ENCODE measurements around the gene DZIP3. TPM values are rescaled to one million over a fixed set of nuclear protein-coding genes. Genes with fewer than 3 reads are reported as not detected.

Gene DZIP3
- total and polyA plus RNA-seq, 5 donors from 2014 or later: 5.2 to 14.9 (median 11.2) TPM

DNA sequence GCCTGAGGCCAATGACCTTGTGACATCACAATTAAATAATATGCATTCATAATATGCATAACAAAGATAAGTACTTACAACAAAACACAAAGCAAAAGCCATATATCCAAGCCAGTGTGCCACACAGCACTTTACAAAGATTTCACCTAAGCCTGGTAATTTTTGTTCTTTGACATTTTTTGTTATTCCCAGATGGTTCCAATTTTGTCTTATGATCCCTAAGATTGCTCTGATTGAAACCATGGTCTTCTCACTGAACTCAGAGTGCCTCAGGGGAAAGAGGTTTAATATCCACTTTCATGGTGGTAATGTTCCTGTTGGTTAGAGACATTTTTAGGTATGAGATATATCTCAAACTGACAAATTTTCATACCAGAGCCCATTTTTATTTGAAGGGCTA, 138.6 kb downstream of the DZIP3 start:
- no peak overlapping the region for H3K27ac Mint-ChIP-seq
- no peaks in the 10 kb centered on the region for H3K36me3 ChIP-seq (ENCODE audit: control insufficient read depth, insufficient read depth, low read length)
- H3K9me3 ChIP-seq (ENCODE audit: control insufficient read depth in 2 of 2, low read length in 2 of 2): no peaks in the 10 kb centered on the region
- ATAC-seq (ENCODE audit: low read depth in 2 of 2): no peak
- no peak overlapping the region for H3K4me3 Mint-ChIP-seq
- no peaks in the 10 kb centered on the region for H3K4me1 ChIP-seq (ENCODE audit: control insufficient read depth, insufficient read depth, low read length, poor library complexity, severe bottlenecking)
- peaks cover 0 to 3% (median 0%) of the 10 kb centered on the region in 4 donors for H3K4me1 Mint-ChIP-seq
- no peaks in the 10 kb centered on the region for H3K27me3 ChIP-seq (ENCODE audit: control insufficient read depth, insufficient read depth, low read length)
- H3K36me3 Mint-ChIP-seq: no peaks in the 10 kb centered on the region
- DNase-seq: no peak
- H3K27me3 Mint-ChIP-seq: no peaks in the 10 kb centered on the region
- no peak overlapping the region for H3K27ac ChIP-seq (ENCODE audit: insufficient read depth, low read length, poor library complexity, severe bottlenecking)
- H3K9me3 Mint-ChIP-seq: no peaks in the 10 kb centered on the region
- H3K4me3 ChIP-seq (ENCODE audit: low read depth, low read length): no peak overlapping the region

DNA sequence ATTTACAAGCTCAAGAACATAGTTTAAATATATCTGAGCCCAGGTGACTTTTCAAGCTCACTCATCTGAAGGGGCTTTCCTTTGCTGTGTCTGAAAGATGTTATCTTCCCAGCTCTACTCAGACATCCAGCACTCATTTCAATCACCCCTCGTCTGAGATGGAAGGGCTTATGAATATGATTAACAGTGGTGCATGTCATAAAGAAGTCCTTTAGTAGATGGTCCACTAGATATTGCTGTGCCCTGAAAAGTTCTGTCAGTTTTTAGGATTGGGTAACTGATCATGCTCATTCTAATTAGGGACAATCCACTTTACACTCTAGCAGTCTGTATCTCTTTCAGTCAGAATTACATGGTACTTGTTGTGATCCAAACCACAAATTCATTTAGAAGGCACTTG, 139.4 kb downstream of the DZIP3 start:
- H3K9me3 ChIP-seq (ENCODE audit: control insufficient read depth in 2 of 2, low read length in 2 of 2): no peaks in the 10 kb centered on the region
- no peaks in the 10 kb centered on the region for H3K36me3 ChIP-seq (ENCODE audit: control insufficient read depth, insufficient read depth, low read length)
- H3K4me3 ChIP-seq (ENCODE audit: low read depth, low read length): no peak overlapping the region
- H3K4me3 Mint-ChIP-seq: no peak overlapping the region
- H3K27ac Mint-ChIP-seq: no peak overlapping the region
- no peaks in the 10 kb centered on the region for H3K4me1 ChIP-seq (ENCODE audit: control insufficient read depth, insufficient read depth, low read length, poor library complexity, severe bottlenecking)
- peaks cover 0 to 2% (median 0%) of the 10 kb centered on the region in 7 donors for H3K9me3 Mint-ChIP-seq
- no peak overlapping the region for H3K27ac ChIP-seq (ENCODE audit: insufficient read depth, low read length, poor library complexity, severe bottlenecking)
- no peak for DNase-seq
- no peaks in the 10 kb centered on the region for H3K27me3 ChIP-seq (ENCODE audit: control insufficient read depth, insufficient read depth, low read length)
- peaks cover 0 to 3% (median 0%) of the 10 kb centered on the region in 4 donors for H3K4me1 Mint-ChIP-seq
- no peak for ATAC-seq (ENCODE audit: low read depth in 2 of 2)
- H3K36me3 Mint-ChIP-seq: no peaks in the 10 kb centered on the region
- H3K27me3 Mint-ChIP-seq: no peaks in the 10 kb centered on the region

DNA sequence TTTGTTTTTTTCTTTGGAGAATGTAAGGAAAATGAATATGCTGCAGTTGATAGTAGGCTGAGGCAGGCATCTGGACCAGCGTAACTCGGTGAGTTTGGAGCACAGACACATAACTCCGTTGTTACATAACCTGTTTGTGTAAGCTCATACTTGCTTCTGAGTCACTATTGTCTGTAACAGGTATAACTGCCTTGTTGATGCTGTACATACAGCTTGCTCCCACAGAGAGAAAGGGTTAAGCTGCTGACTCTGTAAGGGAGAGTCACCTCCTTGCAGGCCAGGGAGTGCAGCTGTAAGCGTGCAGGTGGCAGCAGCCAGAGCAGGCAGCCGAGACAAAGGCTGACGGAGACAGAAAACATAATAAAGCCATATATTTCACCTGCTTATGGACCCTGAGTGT, 147.3 kb downstream of the DZIP3 start:
- Mint-ChIP-seq H3K4me1 (no peaks in the 10 kb centered on the region), H3K9me3 (peaks cover 0 to 4% (median 0%) of the 10 kb centered on the region in 7 donors), H3K27me3 (no peaks in the 10 kb centered on the region), H3K4me3 (no peak overlapping the region), H3K36me3 (no peaks in the 10 kb centered on the region), H3K27ac (no peak overlapping the region)
- Histone ChIP-seq H3K9me3 (ENCODE audit: control insufficient read depth in 2 of 2, low read length in 2 of 2) (no peaks in the 10 kb centered on the region), H3K4me3 (ENCODE audit: low read depth, low read length) (no peak overlapping the region), H3K27me3 (ENCODE audit: control insufficient read depth, insufficient read depth, low read length) (no peaks in the 10 kb centered on the region), H3K36me3 (ENCODE audit: control insufficient read depth, insufficient read depth, low read length) (no peaks in the 10 kb centered on the region), H3K4me1 (ENCODE audit: control insufficient read depth, insufficient read depth, low read length, poor library complexity, severe bottlenecking) (no peaks in the 10 kb centered on the region), H3K27ac (ENCODE audit: insufficient read depth, low read length, poor library complexity, severe bottlenecking) (no peak overlapping the region)
- DNase-seq (no peak), ATAC-seq (ENCODE audit: low read depth in 2 of 2) (no peak)

DNA sequence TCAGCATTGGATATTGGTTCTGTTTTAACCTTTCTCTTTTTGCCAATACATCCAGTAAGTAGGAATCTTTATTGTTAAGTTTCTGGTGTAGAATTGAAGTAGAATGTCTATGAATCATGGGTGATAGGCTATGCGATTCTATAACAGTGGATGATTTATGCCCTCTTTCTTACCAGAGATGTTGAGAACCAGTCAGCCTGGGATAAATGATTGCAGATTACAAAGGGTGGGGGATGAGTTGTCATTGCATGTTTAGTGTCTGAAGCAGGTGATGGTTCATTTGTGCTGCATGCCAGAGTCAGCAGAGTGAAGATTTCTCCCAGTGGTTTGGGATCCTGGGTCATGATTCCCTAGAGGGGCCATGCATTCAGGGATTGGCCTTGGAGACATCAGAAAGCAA, 153.4 kb downstream of the DZIP3 start:
- no peak for ATAC-seq (ENCODE audit: low read depth in 2 of 2)
- Mint-ChIP-seq H3K4me1 (no peaks in the 10 kb centered on the region), H3K27ac (no peak overlapping the region), H3K4me3 (no peak overlapping the region), H3K9me3 (peaks cover 0 to 3% (median 2%) of the 10 kb centered on the region in 7 donors), H3K36me3 (no peaks in the 10 kb centered on the region), H3K27me3 (no peaks in the 10 kb centered on the region)
- DNase-seq: no peak
- Histone ChIP-seq H3K27ac (ENCODE audit: insufficient read depth, low read length, poor library complexity, severe bottlenecking) (no peak overlapping the region), H3K9me3 (ENCODE audit: control insufficient read depth in 2 of 2, low read length in 2 of 2) (no peaks in the 10 kb centered on the region), H3K4me3 (ENCODE audit: low read depth, low read length) (no peak overlapping the region), H3K4me1 (ENCODE audit: control insufficient read depth, insufficient read depth, low read length, poor library complexity, severe bottlenecking) (no peaks in the 10 kb centered on the region), H3K27me3 (ENCODE audit: control insufficient read depth, insufficient read depth, low read length) (no peaks in the 10 kb centered on the region), H3K36me3 (ENCODE audit: control insufficient read depth, insufficient read depth, low read length) (no peaks in the 10 kb centered on the region)

Other genes starting within 250 kb of the DZIP3 start
- 0.12 TPM for gene MYH15, start 79.1 kb upstream of the DZIP3 start, total RNA-seq
- gene MYH15, start 79.1 kb upstream of the DZIP3 start, polyA plus RNA-seq: under 1 TPM in 1 of 4 donors, not detected in 3; 0.03 TPM
- 6.3 TPM for gene CIP2A, start 284 bp upstream of the DZIP3 start, total RNA-seq
- gene CIP2A, start 284 bp upstream of the DZIP3 start, polyA plus RNA-seq: 1 to 10 TPM in 3 of 4 donors, under 1 TPM in 1; 0.99 to 2.9 (median 1.6) TPM
- not detected for gene RETNLB, start 167.7 kb downstream of the DZIP3 start, total RNA-seq
- not detected for gene RETNLB, start 167.7 kb downstream of the DZIP3 start, polyA plus RNA-seq
- 85.0 TPM for gene TRAT1, start 233.1 kb downstream of the DZIP3 start, total RNA-seq
- gene TRAT1, start 233.1 kb downstream of the DZIP3 start, polyA plus RNA-seq: 100 to 1,000 TPM; 120 to 167 (median 142) TPM

All from CD4-positive, CD25-positive, alpha-beta regulatory T cell (primary cell).